Gastroesophageal sphincter (tissue), 3 donors: ENCODE results near the gene CDC27.

Experiments
- CTCF ChIP-seq, 4 experiments: fragments of 200-600 bp in 2 of 4; fragments of 450-650 bp in 2 of 4; sonication (generic) in 1 of 4; IDR thresholded peaks; one replicate each; pipeline ENCODE4 v1.5.1; 2017 to 2019; ENCODE audit warnings: antibody characterized with exemption in 4 of 4, mild to moderate bottlenecking in 2 of 4, moderate library complexity in 2 of 4
- EP300 ChIP-seq: sonication (generic); formaldehyde crosslinking; IDR thresholded peaks from one replicate; pipeline ENCODE4 v1.6.1; 2017; ENCODE audit warnings: antibody characterized with exemption, mild to moderate bottlenecking
- POLR2A ChIP-seq, 2 donors: fragments of 450-650 bp; IDR thresholded peaks; one replicate each; pipeline ENCODE4 v1.6.1; 2017; ENCODE audit warnings: antibody characterized with exemption in 2 of 2, mild to moderate bottlenecking in 2 of 2, moderate library complexity in 1 of 2
- POLR2AphosphoS5 ChIP-seq: sonication (generic); formaldehyde crosslinking; IDR thresholded peaks from one replicate; pipeline ENCODE4 v1.6.1; 2017; ENCODE audit warnings: antibody characterized with exemption

- no peak for TF ChIP-seq POLR2A (IDR thresholded peaks at IDR 0.05)
- no peak for TF ChIP-seq CTCF (IDR thresholded peaks at IDR 0.05)
- TF ChIP-seq POLR2AphosphoS5: no peak
- no peak for TF ChIP-seq EP300
Observed at GRCh38 chr17:47209499-47209898, 20.4 kb upstream of the CDC27 start.
